ENCODE results near the gene HIP1R. TPM values are rescaled to one million over a fixed set of nuclear protein-coding genes. Genes with fewer than 3 reads are reported as not detected.

The HIP1R gene
- total RNA-seq (2013) = 1.3 TPM
- under 1 TPM in 2 of 3 donors, not detected in 1; 0.09 to 0.60 TPM for polyA plus RNA-seq
- polyA minus RNA-seq = 0.55 and 0.88 TPM in 2 replicates
- total RNA-seq = 0.66 to 7.1 (median 1.1) reads per million in 11 experiments

GRCh38 chr12:122834921-122835749 is at the start of gene HIP1R:
HIP1R (plus strand) TSS chr12:122835457; CDS start chr12:122835551, 94 bp downstream.
- WGBS (ENCODE audit: insufficient coverage) = under 1% methylated on average over 65 of the region's 85 CpGs
- Mint-ChIP-seq H3K36me3 (peaks cover 7 to 9% of the 10 kb centered on the region in 2 donors), H3K9me3 (peaks cover 2 to 17% (median 5%) of the 10 kb centered on the region in 7 donors), H3K27me3 (ENCODE audit: low read depth in 3 of 3) (peaks cover 49 to 70% (median 56%) of the 10 kb centered on the region in 3 donors), H3K27ac (peak within 1 kb of the TSS in 3 of 7 donors; percentile 37 to 81 (median 78)), H3K4me3 (peak within 1 kb of the TSS; percentile 86 to 95), H3K4me1 (peaks cover 28% of the 10 kb centered on the region)
- peaks cover 36 to 48% of the 10 kb centered on the region in 2 donors for H3K27me3 ChIP-seq (ENCODE audit: control insufficient read depth in 2 of 2, insufficient read depth in 2 of 2, low read length in 2 of 2)
- H3K79me2 ChIP-seq (ENCODE audit: insufficient read depth, low read length) = no peaks in the 10 kb centered on the region
- intact Hi-C loops (cut with micrococcal nuclease) = no loop called here
- no peaks in the 10 kb centered on the region for H3K9me3 ChIP-seq (replicated peaks in 1 of 2; ENCODE audit: control insufficient read depth in 1 of 2, insufficient read depth in 1 of 2, low read length in 2 of 2)
- no peak within 1 kb of the TSS for H3K27ac ChIP-seq (ENCODE audit: low read depth in 1 of 2, low read length in 2 of 2)
- H3K36me3 ChIP-seq (replicated peaks in 1 of 2; ENCODE audit: control insufficient read depth in 1 of 2, insufficient read depth in 2 of 2, low read length in 2 of 2) = no peaks in the 10 kb centered on the region
- H3K4me1 ChIP-seq (ENCODE audit: control insufficient read depth in 1 of 2, insufficient read depth in 2 of 2, low read length in 2 of 2) = peaks cover 20 to 23% of the 10 kb centered on the region in 2 donors
- no peak for DNase-seq
- peak within 1 kb of the TSS; percentile 90 for H3K4me2 ChIP-seq (replicated peaks; ENCODE audit: extremely low read depth, low read length, poor library complexity, severe bottlenecking)
- H2AFZ ChIP-seq (ENCODE audit: insufficient read depth, low read depth, low read length, poor library complexity, severe bottlenecking) = peak within 1 kb of the TSS; percentile 63
- no peak for TF ChIP-seq CTCF (IDR thresholded peaks at IDR 0.05)
- H3K4me3 ChIP-seq (replicated peaks in 1 of 3; ENCODE audit: low read depth in 2 of 3, low read length in 3 of 3) = peak within 1 kb of the TSS; percentile 24 to 80 (median 38)
- peak within 1 kb of the TSS; percentile 43 for H3K9ac ChIP-seq (ENCODE audit: insufficient read depth, low read length, poor library complexity, severe bottlenecking)
- no peaks in the 10 kb centered on the region for H4K20me1 ChIP-seq (ENCODE audit: insufficient read depth, low read length)

DNA sequence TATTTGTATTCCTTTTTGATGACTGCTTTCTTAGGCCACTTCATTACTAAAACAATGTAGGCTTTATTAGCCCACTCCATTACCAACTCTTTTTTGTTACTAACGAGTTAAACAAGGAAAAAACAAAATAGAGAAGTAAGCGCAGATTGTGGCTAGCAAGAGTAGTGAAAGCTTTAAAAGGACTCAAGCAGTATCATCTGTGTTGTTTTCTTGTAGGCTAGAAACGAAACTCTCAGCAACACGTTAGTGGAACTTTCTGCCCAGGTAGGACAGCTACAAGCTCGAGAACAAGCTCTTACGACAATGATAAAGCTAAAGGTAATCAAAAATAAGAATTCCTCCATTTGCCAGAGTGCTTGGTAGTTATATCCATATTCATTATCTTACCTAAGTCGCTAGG is 49.8 kb upstream of the HIP1R start:
- H3K27me3 Mint-ChIP-seq (ENCODE audit: low read depth in 3 of 3) = peaks cover 0 to 2% (median 1%) of the 10 kb centered on the region in 3 donors
- no peaks in the 10 kb centered on the region for H3K27me3 ChIP-seq (ENCODE audit: control insufficient read depth in 2 of 2, insufficient read depth in 2 of 2, low read length in 2 of 2)
- H3K27ac Mint-ChIP-seq = no peak overlapping the region
- no peak for DNase-seq
- no peak overlapping the region for H3K4me2 ChIP-seq (replicated peaks; ENCODE audit: extremely low read depth, low read length, poor library complexity, severe bottlenecking)
- H3K36me3 ChIP-seq (replicated peaks in 1 of 2; ENCODE audit: control insufficient read depth in 1 of 2, insufficient read depth in 2 of 2, low read length in 2 of 2) = no peaks in the 10 kb centered on the region
- no peaks in the 10 kb centered on the region for H4K20me1 ChIP-seq (ENCODE audit: insufficient read depth, low read length)
- H3K9ac ChIP-seq (ENCODE audit: insufficient read depth, low read length, poor library complexity, severe bottlenecking) = no peak overlapping the region
- H3K36me3 Mint-ChIP-seq = no peaks in the 10 kb centered on the region
- H3K27ac ChIP-seq (ENCODE audit: low read depth in 1 of 2, low read length in 2 of 2) = no peak overlapping the region
- intact Hi-C loops (cut with micrococcal nuclease) = no loop called here
- H3K4me1 Mint-ChIP-seq = no peaks in the 10 kb centered on the region
- H2AFZ ChIP-seq (ENCODE audit: insufficient read depth, low read depth, low read length, poor library complexity, severe bottlenecking) = no peak overlapping the region
- H3K9me3 Mint-ChIP-seq = no peaks in the 10 kb centered on the region
- no peaks in the 10 kb centered on the region for H3K9me3 ChIP-seq (replicated peaks in 1 of 2; ENCODE audit: control insufficient read depth in 1 of 2, insufficient read depth in 1 of 2, low read length in 2 of 2)
- no peaks in the 10 kb centered on the region for H3K4me1 ChIP-seq (ENCODE audit: control insufficient read depth in 1 of 2, insufficient read depth in 2 of 2, low read length in 2 of 2)
- no peak overlapping the region for H3K4me3 ChIP-seq (replicated peaks in 1 of 3; ENCODE audit: low read depth in 2 of 3, low read length in 3 of 3)
- H3K79me2 ChIP-seq (ENCODE audit: insufficient read depth, low read length) = no peaks in the 10 kb centered on the region
- no peak overlapping the region for H3K4me3 Mint-ChIP-seq
- TF ChIP-seq CTCF (IDR thresholded peaks at IDR 0.05) = no peak
- WGBS (ENCODE audit: insufficient coverage) = 63% methylated on average over 5 of the region's 7 CpGs

Data from CD14-positive monocyte (primary cell).